DMS 273 (cell line): ENCODE results near the gene ERBB3.
"Not testable (repeated sequence)": the region's sequence is repeated elsewhere in the genome, so short reads cannot be mapped to it uniquely, and the experiment has no call there.

Experiments used
- DNase-seq: peaks from one replicate; lab custom pipeline; 2025; ENCODE audit not compliant: unreplicated experiment; lab: John Stamatoyannopoulos, UW

The ERBB3 gene

GRCh38 chr12:56079723-56080555 is at the start of gene ERBB3:
Gene ERBB3, plus strand, starts transcription at chr12:56080165. Its CDS starts 136 bp downstream, at chr12:56080301.
- DNase-seq: peak; percentile 78

DNA sequence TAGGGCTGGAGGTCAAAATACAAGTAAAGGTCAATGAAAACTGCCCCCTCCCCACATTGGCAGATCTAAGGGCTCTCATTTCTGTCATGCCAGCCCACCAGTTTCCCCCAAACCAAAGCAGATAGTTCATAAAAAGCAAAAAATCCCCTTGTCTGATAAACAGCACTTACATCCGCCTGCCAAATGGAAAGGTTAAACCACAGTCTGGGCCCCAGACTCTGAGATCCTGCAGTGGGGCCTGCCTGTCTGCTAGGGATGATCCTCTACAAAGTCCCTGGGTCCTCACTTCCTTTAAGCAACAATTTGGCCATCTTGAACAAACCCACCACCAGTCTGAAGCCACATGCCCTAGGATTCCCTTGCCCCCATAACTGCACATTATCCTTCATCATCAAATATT is 48.0 kb upstream of the ERBB3 start:
- no peak for DNase-seq

- DNase-seq: no peak
Measured at GRCh38 chr12:56034586-56035332, 45.2 kb upstream of the ERBB3 start.

GRCh38 chr12:56037161-56037560 is 42.8 kb upstream of the ERBB3 start:
- no peak for DNase-seq

DNA sequence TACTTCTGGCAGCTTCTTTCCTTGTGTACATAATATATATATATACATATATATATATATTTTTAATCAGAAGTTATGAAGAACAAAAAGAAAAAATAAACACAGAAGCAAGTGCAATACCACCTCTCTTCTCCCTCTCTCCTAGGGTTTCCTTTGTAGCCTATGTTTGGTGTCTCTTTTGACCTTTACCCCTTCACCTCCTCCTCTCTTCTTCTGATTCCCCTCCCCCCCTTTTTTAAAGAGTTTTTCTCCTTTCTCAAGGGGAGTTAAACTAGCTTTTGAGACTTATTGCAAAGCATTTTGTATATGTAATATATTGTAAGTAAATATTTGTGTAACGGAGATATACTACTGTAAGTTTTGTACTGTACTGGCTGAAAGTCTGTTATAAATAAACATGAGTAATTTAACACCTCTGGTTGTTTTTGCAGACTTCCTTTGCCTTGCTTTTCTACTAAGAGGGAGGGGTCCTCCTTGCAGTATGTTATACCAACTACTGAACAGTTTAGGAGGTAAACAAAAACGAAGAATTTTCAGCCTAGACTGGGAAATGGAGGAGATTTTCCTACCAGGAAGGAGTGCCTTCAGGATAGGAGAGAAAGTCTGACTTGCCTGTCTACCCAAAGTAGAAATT is 41.8 kb upstream of the ERBB3 start:
- peak; percentile 3 for DNase-seq

DNA sequence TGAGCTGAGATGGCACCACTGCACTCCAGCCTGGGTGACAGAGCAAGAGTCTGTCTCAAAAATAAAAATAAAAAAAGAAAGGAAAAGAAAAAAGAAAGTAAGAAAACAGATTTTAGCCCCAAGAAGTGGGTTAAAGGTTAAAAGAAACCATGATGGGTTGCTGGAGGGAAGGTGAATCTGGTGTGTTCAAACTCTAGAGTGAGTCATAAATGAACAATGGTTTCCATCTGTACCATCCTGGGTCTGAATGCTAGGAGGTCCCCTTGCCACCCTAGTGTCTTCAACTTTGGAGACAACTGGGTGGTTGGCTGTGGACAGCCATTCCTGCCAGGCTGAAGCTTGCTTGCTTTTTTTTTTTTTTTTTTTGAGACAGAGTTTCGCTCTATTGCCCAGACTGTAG is 39.8 kb upstream of the ERBB3 start:
- no peak for DNase-seq

GRCh38 chr12:56040963-56041551 is 38.9 kb upstream of the ERBB3 start:
- DNase-seq: no peak

GRCh38 chr12:56041552-56042429 is 38.2 kb upstream of the ERBB3 start, which contains the start of gene RPS26:
Gene RPS26, plus strand, starts transcription at chr12:56041918. Its CDS starts 249 bp downstream, at chr12:56042167.
- peak; percentile 99 for DNase-seq

- DNase-seq: peak; percentile 13
Measured at GRCh38 chr12:56042430-56042813, 37.5 kb upstream of the ERBB3 start.

DNA sequence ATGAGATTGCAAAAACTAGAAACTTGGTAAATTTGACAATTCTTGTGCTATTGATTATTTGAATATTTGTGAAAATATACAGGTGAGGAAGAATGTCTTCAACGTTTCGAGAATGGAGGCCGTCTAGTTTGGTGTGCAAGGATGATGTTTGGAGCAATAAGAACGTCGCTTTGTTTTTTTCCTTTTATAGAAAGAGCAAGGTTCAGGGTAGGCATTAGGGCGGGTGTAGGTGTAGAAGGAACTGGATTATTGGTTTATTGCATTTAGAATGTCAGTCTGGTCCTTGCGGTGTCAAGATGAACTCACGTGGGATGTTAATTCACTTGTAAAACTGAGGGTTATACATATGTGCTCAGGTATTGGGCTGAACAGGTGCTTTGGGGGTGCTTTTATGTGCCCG is 37.1 kb upstream of the ERBB3 start:
- DNase-seq: no peak

DNA sequence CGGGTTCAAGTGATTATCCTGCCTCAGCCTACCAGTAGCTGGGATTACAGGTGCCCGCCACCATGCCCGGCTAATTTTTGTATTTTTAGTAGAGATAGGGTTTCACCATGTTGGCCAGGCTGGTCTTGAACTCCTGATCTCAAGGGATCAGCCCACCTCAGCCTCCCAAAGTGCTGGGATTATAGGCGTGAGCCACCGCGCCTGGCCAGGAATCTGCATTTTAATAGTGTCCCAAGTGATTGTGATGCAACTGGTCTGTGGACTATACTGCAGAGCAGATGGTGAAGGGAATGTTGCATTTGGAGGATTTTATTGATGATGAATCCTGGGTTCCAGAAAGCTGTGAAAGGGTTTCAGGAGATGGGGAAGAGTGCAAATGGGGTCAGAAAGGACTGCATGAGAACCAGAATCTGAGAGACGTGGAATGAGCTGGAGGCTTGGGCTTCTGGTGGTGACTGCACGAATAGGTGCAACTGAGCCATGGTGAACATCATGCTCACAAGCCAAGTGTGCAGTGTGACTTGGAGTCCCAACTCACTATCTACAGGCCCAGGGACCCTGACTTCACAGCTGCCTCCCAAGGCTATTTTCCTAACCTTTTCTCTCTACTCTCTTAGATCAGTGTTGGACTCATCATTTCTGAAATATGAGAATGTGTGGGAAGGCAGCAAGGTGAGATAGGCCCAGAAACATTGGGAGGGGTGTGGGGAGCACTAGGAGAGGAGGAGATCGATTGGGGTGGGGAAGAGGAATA is 33.8 kb upstream of the ERBB3 start:
- DNase-seq: peak; percentile 50

DNA sequence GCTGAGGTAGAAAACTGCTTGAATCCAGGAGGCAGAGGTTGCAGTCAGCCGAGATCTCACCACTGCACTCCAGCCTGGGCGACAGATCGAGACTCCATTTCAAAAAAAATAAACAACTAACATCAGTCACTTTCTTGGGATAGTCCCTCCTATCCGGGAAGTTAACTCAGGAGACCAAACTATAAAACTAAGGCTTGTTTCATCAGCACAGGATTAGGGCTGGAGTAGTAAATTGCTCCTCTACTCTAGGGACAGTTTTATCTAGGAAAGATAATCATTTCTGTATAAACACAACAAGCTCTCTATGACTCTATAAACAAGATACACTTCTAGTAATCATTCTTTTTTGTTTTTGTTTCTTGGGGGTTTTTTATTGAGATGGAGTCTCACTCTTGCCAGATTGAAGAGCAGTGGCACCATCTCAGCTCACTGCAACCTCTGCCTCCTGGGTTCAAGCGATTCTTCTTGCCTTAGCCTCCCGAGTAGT is 26.5 kb upstream of the ERBB3 start:
- DNase-seq: no peak

DNA sequence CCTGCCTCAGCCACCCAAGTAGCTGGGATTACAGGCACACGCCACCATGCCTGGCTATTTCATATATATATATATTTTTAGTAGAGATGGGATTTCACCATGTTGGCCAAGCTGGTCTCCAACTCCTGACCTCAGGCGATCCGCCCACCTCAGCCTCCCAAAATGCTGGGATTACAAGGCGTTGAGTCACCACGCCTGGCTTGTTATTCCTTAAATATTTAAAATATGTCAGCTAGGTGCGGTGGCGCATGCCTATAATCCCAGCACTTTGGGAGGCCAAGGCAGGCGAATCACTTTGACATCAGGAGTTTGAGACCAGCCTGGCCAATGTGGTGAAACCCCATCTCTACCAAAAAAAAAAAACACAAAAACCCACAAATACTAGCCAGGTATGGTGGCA is 20.0 kb upstream of the ERBB3 start:
- DNase-seq: not testable (repeated sequence)

DNA sequence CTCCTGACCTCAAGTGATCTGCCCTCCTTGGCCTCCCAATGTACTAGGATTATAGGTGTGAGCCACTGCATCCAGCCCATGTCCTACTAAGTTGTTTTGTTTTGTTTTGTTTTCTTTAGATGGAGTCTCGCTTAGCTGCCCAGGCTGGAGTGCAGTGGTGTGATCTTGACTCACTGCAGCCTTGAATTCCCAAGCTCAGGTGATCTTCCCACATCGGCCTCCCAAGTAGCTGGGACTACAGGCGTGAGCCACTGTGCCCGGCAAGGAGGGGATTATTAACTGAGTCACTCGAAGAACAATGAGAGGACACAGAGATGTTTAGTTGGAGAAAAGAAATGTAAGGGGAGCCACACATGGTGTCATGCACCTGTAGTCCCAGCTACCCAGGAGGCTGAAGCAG is 18.0 kb upstream of the ERBB3 start:
- DNase-seq: no peak

GRCh38 chr12:56062996-56063395 is 17.0 kb upstream of the ERBB3 start:
- no peak for DNase-seq

- no peak for DNase-seq
Measured at GRCh38 chr12:56071648-56072047, 8.3 kb upstream of the ERBB3 start.

GRCh38 chr12:56074396-56074795 is 5.6 kb upstream of the ERBB3 start:
- DNase-seq: no peak

GRCh38 chr12:56077966-56078365 is 2.0 kb upstream of the ERBB3 start:
- not testable (repeated sequence) for DNase-seq

- DNase-seq: no peak
Measured at GRCh38 chr12:56078427-56078826, 1.5 kb upstream of the ERBB3 start.
